Esophagus squamous epithelium (tissue), 4 donors: ENCODE results near the gene CEL.

Experiments used
- CTCF ChIP-seq, 6 experiments: fragments of 450-650 bp in 4 of 6; fragments of 200-600 bp in 2 of 6; sonication (generic) in 2 of 6; IDR thresholded peaks; one replicate each; pipeline ENCODE4 v1.5.1; 2016 to 2019; ENCODE audit warnings: antibody characterized with exemption in 6 of 6, mild to moderate bottlenecking in 4 of 6, moderate library complexity in 4 of 6
- POLR2A ChIP-seq, 4 donors: fragments of 450-650 bp; IDR thresholded peaks; one replicate each; pipeline ENCODE4 v1.6.1; 2017; ENCODE audit warnings: antibody characterized with exemption in 4 of 4, mild to moderate bottlenecking in 4 of 4, moderate library complexity in 3 of 4

GRCh38 chr9:133102190-133103021 is 40.6 kb downstream of the CEL start:
- no peak for TF ChIP-seq CTCF (IDR thresholded peaks at IDR 0.05)
- TF ChIP-seq POLR2A (IDR thresholded peaks at IDR 0.05) = no peak
